BLaER1 treated with 17β-estradiol and CSF1 and Interleukin-3, amounts not matched to agents 10 nM and 100 nM (cell line): Measurements from ENCODE around the gene ANKRD40.
A peak's percentile ranks its signal among the peaks of the same experiment; 100 is the strongest.
"Not testable (repeated sequence)": the region's sequence is repeated elsewhere in the genome, so short reads cannot be mapped to it uniquely, and the experiment has no call there.

Experiments used
- H3K27ac ChIP-seq, 11 experiments: shearing (Covaris generic); formaldehyde crosslinking; 2 replicates each; pipeline ENCODE4 v1.8.1; 2022
- H3K27me3 ChIP-seq, 11 experiments: shearing (Covaris generic); formaldehyde crosslinking; 2 replicates each; pipeline ENCODE4 v1.8.1; 2022
- H3K36me3 ChIP-seq, 11 experiments: shearing (Covaris generic); formaldehyde crosslinking; 2 replicates each; pipeline ENCODE4 v1.8.1; 2022
- H3K4me1 ChIP-seq, 10 experiments: shearing (Covaris generic); formaldehyde crosslinking; 2 replicates each; pipeline ENCODE4 v1.8.1; 2022
- H3K4me2 ChIP-seq, 11 experiments: shearing (Covaris generic); formaldehyde crosslinking; 2 replicates each; pipeline ENCODE4 v1.8.1; 2022
- H3K4me3 ChIP-seq, 10 experiments: shearing (Covaris generic); formaldehyde crosslinking; 2 replicates each; pipeline ENCODE4 v1.8.1; 2022
- H3K9ac ChIP-seq, 11 experiments: shearing (Covaris generic); formaldehyde crosslinking; 2 replicates each; pipeline ENCODE4 v1.8.1; 2022
- H3K9me3 ChIP-seq, 11 experiments: shearing (Covaris generic); formaldehyde crosslinking; replicated peaks in 1 of 11; 2 replicates each; pipeline ENCODE4 v1.8.1; 2022
- H4K20me1 ChIP-seq, 11 experiments: shearing (Covaris generic); formaldehyde crosslinking; 2 replicates each; pipeline ENCODE4 v1.8.1; 2022
- Cebpa-rat ChIP-seq, 11 experiments: shearing (Covaris generic); IDR thresholded peaks; 2 replicates each; pipeline ENCODE4 v1.8.1; 2022

ANKRD40 gene

DNA sequence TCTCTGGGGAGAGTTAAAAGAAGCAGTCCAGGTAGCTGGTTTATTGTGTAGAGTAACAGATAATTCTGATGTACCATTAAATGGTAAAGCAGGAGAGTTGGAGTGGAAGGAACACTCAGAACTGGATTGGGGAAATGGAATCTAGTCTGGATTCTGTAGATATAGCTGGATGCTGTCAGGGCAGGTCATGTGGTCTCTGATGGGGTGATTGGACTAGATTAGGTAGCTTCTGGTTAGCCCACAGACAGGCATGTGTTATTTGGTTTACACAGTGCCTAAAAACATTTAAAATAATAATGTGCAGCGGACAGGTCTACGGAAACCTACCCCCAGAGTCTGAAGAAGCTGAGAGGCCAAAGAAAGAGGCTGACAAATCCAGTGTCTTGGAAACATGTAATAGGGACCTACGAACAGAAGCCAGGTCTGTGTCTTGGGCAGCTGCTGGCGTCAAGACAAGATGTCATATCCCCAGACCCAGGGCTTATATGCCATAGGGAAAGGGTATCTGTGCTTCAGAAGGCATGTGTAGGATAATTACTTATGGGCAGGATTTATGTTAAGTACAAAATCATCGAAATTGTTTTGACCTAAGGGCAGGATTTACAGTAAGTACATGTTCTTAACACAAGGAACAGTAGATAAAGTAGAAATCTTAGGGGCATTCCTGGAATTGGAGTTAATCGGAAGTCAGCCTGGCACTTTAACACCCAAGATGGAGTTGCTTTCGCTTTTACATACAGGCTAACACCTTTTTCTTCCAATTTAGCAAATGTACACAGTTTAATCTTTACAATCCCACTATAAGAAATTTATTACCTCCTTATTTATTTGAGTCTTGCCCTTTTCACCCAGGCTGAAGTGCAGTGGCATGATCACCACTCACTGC is 24.1 kb upstream of the ANKRD40 start:
- no peak overlapping the region for H3K4me3 ChIP-seq
- peak overlapping the region in 3 of 11 experiments; percentile 7 to 33 (median 15); a peak in 3 of 22 replicates for H3K4me2 ChIP-seq
- H3K27me3 ChIP-seq, result no peaks in the 10 kb centered on the region
- no peak overlapping the region; a peak in 1 of 22 replicates for H3K27ac ChIP-seq
- peaks cover 3 to 66% (median 50%) of the 10 kb centered on the region in 11 experiments; a peak in 20 of 22 replicates for H3K36me3 ChIP-seq
- no peak overlapping the region for H3K9ac ChIP-seq
- H3K9me3 ChIP-seq, result no peaks in the 10 kb centered on the region
- peaks cover 99 to 100% (median 100%) of the 10 kb centered on the region in 11 experiments for H4K20me1 ChIP-seq
- peaks cover 26 to 73% (median 46%) of the 10 kb centered on the region in 10 experiments for H3K4me1 ChIP-seq
- no peak for TF ChIP-seq Cebpa-rat (IDR thresholded peaks at IDR 0.05)

DNA sequence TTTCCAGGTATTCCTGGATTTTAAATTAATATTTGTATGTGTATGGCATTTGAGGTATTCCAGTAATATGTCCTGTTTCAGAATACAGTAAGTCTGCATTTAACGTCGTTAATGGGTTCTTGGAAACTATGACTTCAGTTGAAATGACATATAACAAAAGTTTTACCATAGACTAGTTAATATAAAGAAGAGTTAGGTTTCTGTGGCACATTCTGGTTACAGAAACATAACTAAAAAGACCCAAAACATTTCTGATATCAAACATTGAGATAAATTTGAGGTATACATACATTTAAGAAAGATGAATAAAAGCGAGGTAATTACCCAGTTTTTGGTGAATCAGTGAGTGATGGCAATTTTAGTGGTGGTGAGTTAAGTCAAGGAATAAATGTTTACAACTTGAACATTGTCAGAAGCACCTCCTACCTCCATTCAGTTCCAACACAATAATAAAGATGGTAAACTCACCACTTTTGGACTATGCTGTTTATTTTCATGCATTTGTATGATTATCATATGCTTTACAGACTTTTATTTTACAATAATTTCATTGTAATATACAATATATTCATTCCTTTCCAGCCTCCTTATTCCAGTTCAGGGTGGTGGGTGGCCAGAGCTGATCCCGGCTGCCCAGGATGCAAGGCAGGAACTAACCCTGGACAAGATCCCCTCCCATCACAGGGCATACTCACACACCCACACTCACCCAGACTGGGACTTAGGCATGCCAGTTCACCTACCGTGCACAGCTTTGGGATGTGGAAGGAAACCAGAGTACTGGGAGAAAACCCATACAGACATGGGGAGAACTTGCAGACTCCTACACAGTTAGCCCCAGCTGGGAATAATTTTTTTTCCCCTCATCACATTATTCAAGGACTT is 21.4 kb upstream of the ANKRD40 start:
- peak overlapping the region in 5 of 11 experiments; percentile 11 to 42 (median 31); a peak in 6 of 22 replicates for H3K4me2 ChIP-seq
- TF ChIP-seq Cebpa-rat (IDR thresholded peaks at IDR 0.05), result no peak

GRCh38 chr17:50728112-50728429 is 20.4 kb upstream of the ANKRD40 start:
- no peaks in the 10 kb centered on the region for H3K9me3 ChIP-seq
- H3K36me3 ChIP-seq, result peaks cover 4 to 70% (median 59%) of the 10 kb centered on the region in 11 experiments; a peak in 21 of 22 replicates
- H3K4me3 ChIP-seq, result no peak overlapping the region
- H3K27ac ChIP-seq, result no peak overlapping the region
- peaks cover 20 to 88% (median 43%) of the 10 kb centered on the region in 10 experiments for H3K4me1 ChIP-seq
- peaks cover 99 to 100% (median 100%) of the 10 kb centered on the region in 11 experiments for H4K20me1 ChIP-seq
- H3K9ac ChIP-seq, result no peak overlapping the region
- TF ChIP-seq Cebpa-rat (IDR thresholded peaks at IDR 0.05), result no peak
- peak overlapping the region in 1 of 11 experiments; percentile 33; a peak in 1 of 22 replicates for H3K4me2 ChIP-seq
- H3K27me3 ChIP-seq, result no peaks in the 10 kb centered on the region

More for the DNA sequence above, 21.4 kb upstream of the ANKRD40 start:
- H3K27ac ChIP-seq, result no peak overlapping the region
- H3K4me3 ChIP-seq, result no peak overlapping the region
- H3K9ac ChIP-seq, result no peak overlapping the region
- peaks cover 4 to 64% (median 52%) of the 10 kb centered on the region in 11 experiments; a peak in 21 of 22 replicates for H3K36me3 ChIP-seq
- H3K9me3 ChIP-seq, result no peaks in the 10 kb centered on the region
- H3K27me3 ChIP-seq, result no peaks in the 10 kb centered on the region
- H4K20me1 ChIP-seq, result peaks cover 99 to 100% (median 100%) of the 10 kb centered on the region in 11 experiments
- H3K4me1 ChIP-seq, result peaks cover 16 to 77% (median 41%) of the 10 kb centered on the region in 10 experiments

GRCh38 chr17:50725769-50726655 is 18.3 kb upstream of the ANKRD40 start:
- H3K4me3 ChIP-seq, result no peak overlapping the region
- no peak overlapping the region for H3K9ac ChIP-seq
- no peak overlapping the region for H3K27ac ChIP-seq
- H3K36me3 ChIP-seq, result peaks cover 4 to 66% (median 56%) of the 10 kb centered on the region in 11 experiments; a peak in 20 of 22 replicates
- peak overlapping the region in 4 of 11 experiments; percentile 16 to 26 (median 21); a peak in 4 of 22 replicates for H3K4me2 ChIP-seq
- TF ChIP-seq Cebpa-rat (IDR thresholded peaks at IDR 0.05), result no peak
- peaks cover 99 to 100% (median 100%) of the 10 kb centered on the region in 11 experiments for H4K20me1 ChIP-seq
- H3K9me3 ChIP-seq, result no peaks in the 10 kb centered on the region
- H3K27me3 ChIP-seq, result no peaks in the 10 kb centered on the region
- H3K4me1 ChIP-seq, result peaks cover 37 to 89% (median 49%) of the 10 kb centered on the region in 10 experiments

- H3K27me3 ChIP-seq, H3K4me3 ChIP-seq, H3K9me3 ChIP-seq, H3K9ac ChIP-seq, H3K27ac ChIP-seq: not testable (repeated sequence)
- peaks cover 95 to 100% (median 100%) of the 10 kb centered on the region in 11 experiments for H4K20me1 ChIP-seq
- H3K36me3 ChIP-seq, result peaks cover 4 to 64% (median 54%) of the 10 kb centered on the region in 11 experiments; a peak in 20 of 22 replicates
- H3K4me2 ChIP-seq, result peak overlapping the region in 3 of 11 experiments; percentile 7 to 87 (median 23); a peak in 4 of 22 replicates
- peaks cover 32 to 78% (median 46%) of the 10 kb centered on the region in 10 experiments for H3K4me1 ChIP-seq
These were observed 16.9 kb upstream of the ANKRD40 start for GRCh38 chr17:50724622-50725021.

DNA sequence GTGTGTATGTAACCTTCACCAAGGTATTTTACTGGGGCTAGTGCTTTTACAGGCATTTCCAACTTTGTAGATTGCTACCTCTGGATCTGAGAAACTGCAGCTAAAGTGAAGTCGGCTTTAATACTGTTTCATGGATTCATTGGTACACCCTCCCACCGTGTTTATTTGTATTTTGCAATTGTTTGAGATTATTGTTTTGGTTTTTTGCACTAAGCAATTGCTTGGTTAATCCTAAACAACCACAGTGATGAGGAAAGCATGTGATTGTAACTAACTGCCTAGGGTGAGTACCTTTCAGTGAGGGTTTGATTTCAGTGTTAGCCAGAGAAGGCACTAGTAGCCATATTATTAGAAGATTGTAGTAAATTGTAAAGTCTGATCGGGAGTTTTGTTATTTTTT is 15.0 kb upstream of the ANKRD40 start:
- Histone ChIP-seq H3K4me1 (peaks cover 33 to 68% (median 44%) of the 10 kb centered on the region in 10 experiments), H3K9ac (peak overlapping the region in 8 of 11 experiments; percentile 3 to 96 (median 24); a peak in 8 of 22 replicates), H3K36me3 (peaks cover 4 to 54% (median 44%) of the 10 kb centered on the region in 11 experiments; a peak in 18 of 22 replicates), H3K27me3 (no peaks in the 10 kb centered on the region), H3K27ac (no peak overlapping the region), H3K4me3 (peak overlapping the region in 4 of 10 experiments; percentile 92 to 95 (median 94); a peak in 4 of 20 replicates), H3K9me3 (no peaks in the 10 kb centered on the region), H4K20me1 (peaks cover 76 to 82% (median 81%) of the 10 kb centered on the region in 11 experiments), H3K4me2 (peak overlapping the region; percentile 75 to 99 (median 88))
- no peak for TF ChIP-seq Cebpa-rat (IDR thresholded peaks at IDR 0.05)

GRCh38 chr17:50721194-50722010 is 13.7 kb upstream of the ANKRD40 start:
- peaks cover 63 to 69% (median 68%) of the 10 kb centered on the region in 11 experiments for H4K20me1 ChIP-seq
- H3K9me3 ChIP-seq, result no peaks in the 10 kb centered on the region
- no peaks in the 10 kb centered on the region for H3K27me3 ChIP-seq
- H3K9ac ChIP-seq, result peak overlapping the region; percentile 94 to 100 (median 97)
- peaks cover 4 to 47% (median 38%) of the 10 kb centered on the region in 11 experiments; a peak in 18 of 22 replicates for H3K36me3 ChIP-seq
- H3K4me2 ChIP-seq, result peak overlapping the region; percentile 75 to 99 (median 88)
- peak overlapping the region; percentile 77 to 99 (median 94) for H3K4me3 ChIP-seq
- TF ChIP-seq Cebpa-rat (IDR thresholded peaks at IDR 0.05), result no peak
- H3K27ac ChIP-seq, result peak overlapping the region in 10 of 11 experiments; percentile 94 to 99 (median 97); a peak in 19 of 22 replicates
- peaks cover 30 to 56% (median 36%) of the 10 kb centered on the region in 10 experiments for H3K4me1 ChIP-seq
